ENCODE data around the gene NFE2L2.

- TF ChIP-seq POLR2A (IDR thresholded peaks at IDR 0.05) (no peak), CTCF (IDR thresholded peaks at IDR 0.05) (no peak)
These were observed 48.7 kb upstream of the NFE2L2 start for GRCh38 chr2:177313162-177313781.
